Stomach (tissue), 4 donors: ENCODE data around the gene NLN.

Experiments
- CTCF ChIP-seq, 7 experiments: fragments of 450-650 bp in 4 of 7; fragments of 200-600 bp in 3 of 7; sonication (generic) in 3 of 7; IDR thresholded peaks; one replicate each; pipeline ENCODE4 v1.5.1; 2016 to 2019; ENCODE audit warnings: antibody characterized with exemption in 7 of 7, control low read depth in 2 of 7, mild to moderate bottlenecking in 1 of 7
- EP300 ChIP-seq: sonication (generic); formaldehyde crosslinking; IDR thresholded peaks from one replicate; pipeline ENCODE4 v1.6.1; 2017; ENCODE audit warnings: antibody characterized with exemption
- POLR2AphosphoS5 ChIP-seq, 3 donors: sonication (generic); formaldehyde crosslinking; IDR thresholded peaks; one replicate each; pipeline ENCODE4 v1.6.1; 2016; ENCODE audit warnings: antibody characterized with exemption in 3 of 3

- TF ChIP-seq CTCF (IDR thresholded peaks at IDR 0.05) (no peak), EP300 (no peak), POLR2AphosphoS5 (IDR thresholded peaks at IDR 0.05) (no peak)
Measured at GRCh38 chr5:65721050-65721719, 820 bp upstream of the NLN start.
